C4-2B (cell line): ENCODE data around the gene ATG4B.

Experiments used
- ZFX ChIP-seq: fragments of 450-650 bp; IDR thresholded peaks from 2 replicates; pipeline ENCODE4 v1.6.1; 2017
- TF ChIP-seq, protein P1 (sequence below): fragments of 450-650 bp; conservative IDR thresholded peaks from 2 replicates; pipeline ENCODE4 v1.5.1; 2017; ENCODE audit warnings: mild to moderate bottlenecking

DNA sequence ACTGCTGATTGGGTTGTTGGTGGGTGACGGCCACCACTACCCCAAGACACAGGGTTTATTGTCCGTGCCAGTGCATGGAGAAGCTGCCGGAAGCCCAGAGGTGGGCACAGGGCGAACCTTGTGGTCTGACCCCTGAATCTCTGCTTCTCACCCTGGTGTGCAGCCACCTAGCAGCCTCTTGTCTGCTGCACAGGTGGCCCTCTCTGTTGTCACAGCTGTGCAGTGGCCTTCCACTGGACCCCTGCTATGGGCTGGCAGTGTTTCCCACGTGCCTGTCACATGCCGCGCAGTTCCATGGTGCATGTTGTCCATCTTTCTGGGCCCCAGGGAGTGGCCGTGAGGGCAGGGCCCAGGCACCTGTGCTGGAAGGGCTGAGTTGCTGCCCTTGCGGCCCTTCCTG is 15.2 kb downstream of the ATG4B start:
- TF ChIP-seq, protein P1, sequence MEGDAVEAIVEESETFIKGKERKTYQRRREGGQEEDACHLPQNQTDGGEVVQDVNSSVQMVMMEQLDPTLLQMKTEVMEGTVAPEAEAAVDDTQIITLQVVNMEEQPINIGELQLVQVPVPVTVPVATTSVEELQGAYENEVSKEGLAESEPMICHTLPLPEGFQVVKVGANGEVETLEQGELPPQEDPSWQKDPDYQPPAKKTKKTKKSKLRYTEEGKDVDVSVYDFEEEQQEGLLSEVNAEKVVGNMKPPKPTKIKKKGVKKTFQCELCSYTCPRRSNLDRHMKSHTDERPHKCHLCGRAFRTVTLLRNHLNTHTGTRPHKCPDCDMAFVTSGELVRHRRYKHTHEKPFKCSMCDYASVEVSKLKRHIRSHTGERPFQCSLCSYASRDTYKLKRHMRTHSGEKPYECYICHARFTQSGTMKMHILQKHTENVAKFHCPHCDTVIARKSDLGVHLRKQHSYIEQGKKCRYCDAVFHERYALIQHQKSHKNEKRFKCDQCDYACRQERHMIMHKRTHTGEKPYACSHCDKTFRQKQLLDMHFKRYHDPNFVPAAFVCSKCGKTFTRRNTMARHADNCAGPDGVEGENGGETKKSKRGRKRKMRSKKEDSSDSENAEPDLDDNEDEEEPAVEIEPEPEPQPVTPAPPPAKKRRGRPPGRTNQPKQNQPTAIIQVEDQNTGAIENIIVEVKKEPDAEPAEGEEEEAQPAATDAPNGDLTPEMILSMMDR = no peak
- TF ChIP-seq ZFX = no peak
